Ovary (tissue), 9 donors: ENCODE measurements around the gene STAT4. TPM values are rescaled to one million over a fixed set of nuclear protein-coding genes. Genes with fewer than 3 reads are reported as not detected.

Source experiments
- DNase-seq, 5 donors: peaks; one replicate each; pipeline ENCODE4 v3.0.0-alpha.2; 2019 to 2020
- H3K27ac ChIP-seq, 2 donors: fragments of 200-600 bp; one replicate each; pipeline versions ENCODE4 v1.5.1 to v1.8.0; 2019 to 2022
- H3K27me3 ChIP-seq: fragments of 200-600 bp; one replicate; pipeline ENCODE4 v1.8.0; 2022
- H3K36me3 ChIP-seq: fragments of 200-600 bp; sonication (generic); one replicate; pipeline ENCODE4 v1.5.1; 2019
- H3K4me1 ChIP-seq: one replicate; pipeline ENCODE4 v1.8.1; 2013; ENCODE audit warnings: mild to moderate bottlenecking, moderate library complexity; ENCODE audit not compliant: insufficient read depth
- H3K4me3 ChIP-seq: fragments of 200-600 bp; sonication (generic); one replicate; pipeline ENCODE4 v1.5.1; 2017
- H3K9me3 ChIP-seq, 2 donors: fragments of 200-600 bp in 1 of 2; sonication (generic) in 1 of 2; one replicate each; pipeline versions ENCODE4 v1.5.1 to v1.8.1; 2013 to 2019; ENCODE audit warnings: mild to moderate bottlenecking in 1 of 2, moderate library complexity in 1 of 2
- CTCF ChIP-seq, 3 donors: fragments of 450-650 bp in 2 of 3; fragments of 200-600 bp in 1 of 3; IDR thresholded peaks; one replicate each; pipeline versions ENCODE4 v1.5.1 to v1.8.0; 2016 to 2022; ENCODE audit warnings: antibody characterized with exemption in 3 of 3, mild to moderate bottlenecking in 1 of 3
- EP300 ChIP-seq: sonication (generic); formaldehyde crosslinking; IDR thresholded peaks from one replicate; pipeline ENCODE4 v1.6.1; 2017; ENCODE audit warnings: antibody characterized with exemption
- POLR2A ChIP-seq: fragments of 450-650 bp; IDR thresholded peaks from one replicate; pipeline ENCODE4 v1.6.1; 2017; ENCODE audit warnings: antibody characterized with exemption, mild to moderate bottlenecking, moderate library complexity
- WGBS, 3 donors: extraction: QIAGEN DNeasy Blood & Tissue Kit in 1 of 3; methylation state at CpG; one replicate each; pipeline versions ENCODE4 v1.1.5 to v1.1.7; 2013 to 2017; 5-methylcytosine and 5-hydroxymethylcytosine counted together
- intact Hi-C, 4 donors: fragments of 100-400 bp; cut with DNase I; formaldehyde crosslinking; loops; one replicate each; pipeline versions ENCODE4 v1.11.0 to v1.15.1; 2022 to 2023
- polyA plus RNA-seq, 2 donors: library from polyadenylated mRNA; stranded (reverse); fragments of 200-250 nt in 1 of 2; fragments of 350-450 nt in 1 of 2; fragmentation: Illumina TruSeq in 1 of 2; extraction: RNeasy Lipid Tissue Mini Kit (QIAGEN cat#74804) in 1 of 2; gene quantifications; one replicate each; pipeline ENCODE4 v1.2.3, GENCODE V29; 2013 to 2014
- total RNA-seq, 7 donors: library from RNA; depleted of rRNA in 2 of 7; stranded (reverse); fragments of >200 nt in 2 of 7; fragmentation: NEBNext Ultra II Directional in 3 of 7; extraction: Animal tissue kit (Norgen Biotek cat#: 25700) in 3 of 7; gene quantifications; one replicate each; pipeline versions ENCODE4 v1.1.0 to v1.2.4, GENCODE V29; 2016 to 2023
- donor health status: DM: no; HTN: no; CAD: no; lungs with moderate emphysema.
- donor health status: DM: no; HTN: no; CAD: no.
- donor health status: Bipolar disorder and iron deficiency.
- donor health status: DM: yes; HTN: yes; CAD: no.
- donor health status: DM: no; HTN: no; CAD: no.
- donor health status: DM: yes; HTN: yes; CAD: no.

Gene STAT4
- total and polyA plus RNA-seq, 9 donors: 0.52 to 3.6 (median 1.5) TPM

DNA sequence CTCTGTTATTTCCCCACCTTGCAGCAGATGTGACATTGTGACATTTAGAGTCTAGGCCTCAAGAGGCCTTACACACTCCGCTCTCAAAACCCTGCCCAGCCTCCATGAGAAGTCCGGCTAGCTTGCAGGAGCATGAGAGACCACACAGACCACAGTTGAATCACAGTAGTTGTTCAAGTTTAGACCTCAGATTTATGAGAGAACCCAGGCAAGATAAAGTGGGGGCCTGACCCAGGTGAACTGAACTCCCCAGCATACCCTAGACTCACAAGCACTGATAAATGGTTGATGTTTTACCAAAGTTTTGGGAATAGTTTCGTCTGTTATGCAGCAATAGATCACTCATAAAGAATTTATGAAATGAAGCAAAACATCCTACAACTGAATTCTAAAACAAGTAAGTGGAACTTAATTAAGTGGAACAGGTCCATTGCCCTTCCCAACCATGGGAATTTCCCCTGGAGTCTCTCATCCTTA, 132.1 kb downstream of the STAT4 start:
- DNase-seq: no peak
- intact Hi-C loops: loop anchor here in 1 of 4 donors (10.0 kb wide), 1 partner anchor 134 kb away; the partner anchor contains the start of gene GLS
- no peak for TF ChIP-seq CTCF (IDR thresholded peaks at IDR 0.05)
- no peak for TF ChIP-seq EP300
- TF ChIP-seq POLR2A: no peak
- no peaks in the 10 kb centered on the region for H3K36me3 ChIP-seq
- no peak overlapping the region for H3K4me3 ChIP-seq
- H3K27me3 ChIP-seq: no peaks in the 10 kb centered on the region
- WGBS, 3 donors: 86 to 92% (median 86%) methylated on average over 3 of the region's 3 CpGs
- peaks cover 5% of the 10 kb centered on the region for H3K4me1 ChIP-seq
- no peak overlapping the region for H3K27ac ChIP-seq
- H3K9me3 ChIP-seq: no peaks in the 10 kb centered on the region

GRCh38 chr2:191018048-191018447, 132.7 kb downstream of the STAT4 start:
- TF ChIP-seq CTCF (IDR thresholded peaks at IDR 0.05) (no peak), POLR2A (no peak), EP300 (no peak)
- Histone ChIP-seq H3K9me3 (no peaks in the 10 kb centered on the region), H3K4me1 (peaks cover 5% of the 10 kb centered on the region), H3K27ac (no peak overlapping the region), H3K36me3 (no peaks in the 10 kb centered on the region), H3K27me3 (no peaks in the 10 kb centered on the region), H3K4me3 (no peak overlapping the region)
- 86 to 95% (median 90%) methylated on average over 1 of the region's 1 CpG for WGBS, 3 donors
- intact Hi-C loops: loop anchor here in 1 of 4 donors (10.0 kb wide), 1 partner anchor 133 kb away; the partner anchor contains the start of gene GLS
- DNase-seq: no peak

DNA sequence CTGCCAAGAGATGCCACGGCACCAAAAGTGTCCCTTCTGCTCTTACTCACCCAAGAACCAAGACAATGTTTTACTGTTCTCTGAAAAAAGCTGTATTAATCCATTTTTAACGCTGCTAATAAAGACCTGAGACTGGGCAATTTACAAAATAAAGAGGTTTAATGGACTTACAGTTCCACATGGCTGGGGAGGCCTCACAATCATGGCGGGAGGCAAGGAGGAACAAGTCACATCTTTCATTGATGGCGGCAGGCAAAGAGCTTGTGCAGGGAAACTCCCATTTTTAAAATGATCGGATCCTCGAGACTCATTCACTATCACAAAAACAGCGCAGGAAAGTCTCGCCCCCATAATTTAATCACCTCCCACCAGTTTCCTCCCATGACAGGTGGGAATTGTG, 135.0 kb downstream of the STAT4 start:
- intact Hi-C loops: loop anchor here in 1 of 4 donors (10.0 kb wide), 1 partner anchor 131 kb away; the partner anchor contains the start of gene GLS
- DNase-seq: no peak
- 76 to 86% (median 84%) methylated on average over 8 of the region's 8 CpGs for WGBS, 3 donors
- Histone ChIP-seq H3K4me1 (peaks cover 20% of the 10 kb centered on the region), H3K27ac (no peak overlapping the region), H3K4me3 (no peak overlapping the region), H3K27me3 (no peaks in the 10 kb centered on the region), H3K36me3 (no peaks in the 10 kb centered on the region), H3K9me3 (no peaks in the 10 kb centered on the region)
- TF ChIP-seq EP300 (no peak), POLR2A (no peak), CTCF (IDR thresholded peaks at IDR 0.05) (no peak)

- Histone ChIP-seq H3K36me3 (no peaks in the 10 kb centered on the region), H3K27me3 (no peaks in the 10 kb centered on the region), H3K4me1 (peaks cover 20% of the 10 kb centered on the region), H3K4me3 (no peak overlapping the region), H3K27ac (no peak overlapping the region), H3K9me3 (no peaks in the 10 kb centered on the region)
- intact Hi-C loops: loop anchor here in 1 of 4 donors (10.0 kb wide), 1 partner anchor 130 kb away; the partner anchor contains the start of gene GLS
- 96 to 97% (median 96%) methylated on average over 2 of the region's 2 CpGs for WGBS, 3 donors
- DNase-seq: no peak
- no peak for TF ChIP-seq EP300
- TF ChIP-seq CTCF (IDR thresholded peaks at IDR 0.05): no peak
- TF ChIP-seq POLR2A: no peak
Observed at GRCh38 chr2:191015239-191015638, 135.6 kb downstream of the STAT4 start.
